B cell (primary cell): ENCODE data around the gene OSBPL1A. TPM values are rescaled to one million over a fixed set of nuclear protein-coding genes. Genes with fewer than 3 reads are reported as not detected.

Experiments
- ATAC-seq: fragments of 200-7000 bp; cut with Tn5 transposase; one replicate; pipeline ENCODE4 v1.10.0; 2021; ENCODE audit warnings: low read depth, mild to moderate bottlenecking, moderate number of reproducible peaks, moderate library complexity
- CTCF ChIA-PET: fragments of 350-600 bp; sonication (Branson Sonifier 250); formaldehyde crosslinking; loops from one replicate; lab custom pipeline; 2021; ENCODE audit warnings: antibody characterized with exemption, inconsistent platforms; lab: Charles Lee
- POLR2A ChIA-PET: fragments of 350-600 bp; sonication (Branson Sonifier 250); formaldehyde crosslinking; loops from one replicate; lab custom pipeline; 2021; ENCODE audit warnings: antibody characterized with exemption; lab: Charles Lee
- DNase-seq: peaks from one replicate; pipeline ENCODE4 v3.0.0; 2013
- H2AFZ ChIP-seq: 2 replicates; pipeline ENCODE4 v1.6.1; 2012; ENCODE audit warnings: mild to moderate bottlenecking, low read depth, low read length; ENCODE audit not compliant: insufficient read depth, poor library complexity, severe bottlenecking
- H3K27ac ChIP-seq, 2 donors: 1 replicate in 1 of 2; 2 replicates in 1 of 2; pipeline ENCODE4 v1.5.1; 2012 to 2013; ENCODE audit warnings: low read length in 2 of 2, mild to moderate bottlenecking in 2 of 2, moderate library complexity in 1 of 2
- H3K27me3 ChIP-seq, 4 experiments: fragments of 200-600 bp in 1 of 4; sonication (generic) in 1 of 4; replicated peaks in 1 of 4; 1 replicate in 2 of 4; 2 replicates in 2 of 4; pipeline versions ENCODE4 v1.6.1 to v1.7.0; 2013 to 2016; ENCODE audit warnings: low read length in 3 of 4, mild to moderate bottlenecking in 2 of 4, mixed read lengths in 1 of 4, moderate library complexity in 1 of 4; ENCODE audit not compliant: insufficient read depth in 4 of 4, control insufficient read depth in 3 of 4; ENCODE audit errors: control extremely low read depth in 1 of 4
- H3K36me3 ChIP-seq, 2 experiments: replicated peaks in 1 of 2; 1 replicate in 1 of 2; 2 replicates in 1 of 2; pipeline versions ENCODE4 v1.6.1 to v1.7.1; 2013; ENCODE audit warnings: low read length in 1 of 2; ENCODE audit not compliant: insufficient read depth in 2 of 2, control insufficient read depth in 1 of 2; ENCODE audit errors: control extremely low read depth in 1 of 2, extremely low read depth in 1 of 2
- H3K4me1 ChIP-seq, 2 donors: fragments of 200-600 bp in 1 of 2; sonication (generic) in 1 of 2; 1 replicate in 1 of 2; 2 replicates in 1 of 2; pipeline versions ENCODE4 v1.5.1 to v1.6.1; 2013 to 2017; ENCODE audit warnings: low read length in 2 of 2; ENCODE audit not compliant: control insufficient read depth in 2 of 2, insufficient read depth in 2 of 2
- H3K4me2 ChIP-seq: replicated peaks from 2 replicates; pipeline ENCODE3; 2012; ENCODE audit warnings: mild to moderate bottlenecking, low read depth, low read length; ENCODE audit not compliant: poor library complexity, severe bottlenecking
- H3K4me3 ChIP-seq, 5 experiments: fragments of 200-600 bp in 1 of 5; sonication (generic) in 1 of 5; 1 replicate in 3 of 5; 2 replicates in 2 of 5; pipeline versions ENCODE4 v1.5.1 to v1.7.0; 2011 to 2016; ENCODE audit warnings: low read length in 4 of 5, mild to moderate bottlenecking in 4 of 5, low read depth in 2 of 5, control low read depth in 1 of 5, moderate library complexity in 1 of 5; ENCODE audit not compliant: insufficient read depth in 1 of 5; ENCODE audit errors: control extremely low read depth in 1 of 5, extremely low read depth in 1 of 5
- H3K79me2 ChIP-seq: fragments of 200-600 bp; sonication (generic); one replicate; pipeline ENCODE4 v1.6.0; 2016; ENCODE audit warnings: low read length; ENCODE audit not compliant: control insufficient read depth, insufficient read depth
- H3K9ac ChIP-seq: fragments of 200-600 bp; sonication (generic); 2 replicates; pipeline ENCODE4 v1.6.1; 2017; ENCODE audit warnings: mild to moderate bottlenecking, low read length, moderate library complexity
- H3K9me3 ChIP-seq, 3 donors: one replicate each; pipeline versions ENCODE4 v1.6.1 to v1.7.1; 2013; ENCODE audit warnings: low read length in 2 of 3; ENCODE audit not compliant: control insufficient read depth in 2 of 3, insufficient read depth in 1 of 3; ENCODE audit errors: control extremely low read depth in 1 of 3
- H4K20me1 ChIP-seq: 2 replicates; pipeline ENCODE4 v1.6.0; 2012; ENCODE audit warnings: mild to moderate bottlenecking, low read length; ENCODE audit not compliant: insufficient read depth, control insufficient read depth, poor library complexity, severe bottlenecking
- H3K27ac Mint-ChIP-seq: one replicate; pipeline ENCODE4 v1.8.0; 2021; ENCODE audit warnings: mixed read lengths
- H3K27me3 Mint-ChIP-seq: one replicate; pipeline ENCODE4 v1.8.0; 2021; ENCODE audit warnings: mixed read lengths
- H3K4me1 Mint-ChIP-seq: one replicate; pipeline ENCODE4 v1.8.0; 2021; ENCODE audit warnings: mixed read lengths
- H3K4me3 Mint-ChIP-seq: one replicate; pipeline ENCODE4 v1.8.0; 2021; ENCODE audit warnings: mixed read lengths
- H3K9me3 Mint-ChIP-seq: one replicate; pipeline ENCODE4 v1.8.0; 2022; ENCODE audit warnings: mixed read lengths; ENCODE audit not compliant: insufficient read depth
- CTCF ChIP-seq: fragments of 200-600 bp; IDR thresholded peaks from one replicate; pipeline ENCODE4 v1.8.0; 2022; ENCODE audit warnings: antibody characterized with exemption, mild to moderate bottlenecking
- EZH2 ChIP-seq: IDR thresholded peaks from 2 replicates; pipeline ENCODE4 v1.6.1; 2012; ENCODE audit warnings: borderline replicate concordance, low read depth, mild to moderate bottlenecking, moderate library complexity, low read length; ENCODE audit not compliant: insufficient read depth, poor library complexity, severe bottlenecking
- WGBS: methylation state at CpG from one replicate; pipeline ENCODE4 v1.1.5; 2013; ENCODE audit warnings: missing lambda C conversion rate; ENCODE audit not compliant: insufficient coverage; 5-methylcytosine and 5-hydroxymethylcytosine counted together
- intact Hi-C: fragments of 100-400 bp; cut with micrococcal nuclease; formaldehyde crosslinking; loops from one replicate; pipeline ENCODE4 v1.10.0; 2022
- polyA plus RNA-seq: library from polyadenylated mRNA; depleted of rRNA; stranded (reverse); fragments of >200 nt; gene quantifications from 2 replicates; pipeline ENCODE4 v1.2.3, GENCODE V29; 2012
- total RNA-seq, 2 donors: library from RNA; stranded (reverse); fragments of 120-200 nt in 1 of 2; gene quantifications; 1 replicate in 1 of 2; 2 replicates in 1 of 2; pipeline versions ENCODE4 v1.2.3 to v1.2.4, GENCODE V29; 2013 to 2022

Gene OSBPL1A
- total and polyA plus RNA-seq, 2 donors (not counting 1 experiment from before 2014, with no cell fraction given): 0.57 to 0.86 TPM

GRCh38 chr18:24333084-24333483 lies 64.5 kb downstream of the OSBPL1A start:
- TF ChIP-seq CTCF (no peak), EZH2 (no peak)
- Mint-ChIP-seq H3K27me3 (peaks cover 3% of the 10 kb centered on the region), H3K4me3 (no peak overlapping the region), H3K27ac (no peak overlapping the region), H3K4me1 (no peaks in the 10 kb centered on the region), H3K9me3 (peaks cover 3% of the 10 kb centered on the region)
- no peaks in the 10 kb centered on the region for H3K4me1 ChIP-seq
- peaks cover 0 to 9% (median 2%) of the 10 kb centered on the region in 3 donors for H3K9me3 ChIP-seq
- no peak overlapping the region for H3K4me3 ChIP-seq
- no peak overlapping the region for H2AFZ ChIP-seq
- H3K27ac ChIP-seq: no peak overlapping the region
- no peaks in the 10 kb centered on the region for H3K79me2 ChIP-seq
- H3K4me2 ChIP-seq: no peak overlapping the region
- CTCF ChIA-PET: interaction anchor here (0.5 kb wide), 1 partner anchor 156 kb away, joined by 3 read pairs; no protein-coding TSS in a partner anchor
- H3K36me3 ChIP-seq: no peaks in the 10 kb centered on the region
- H4K20me1 ChIP-seq: no peaks in the 10 kb centered on the region
- 100% methylated on average over 2 of the region's 2 CpGs for WGBS
- ATAC-seq: no peak
- intact Hi-C loops: no loop called here
- H3K27me3 ChIP-seq: no peaks in the 10 kb centered on the region
- no peak overlapping the region for H3K9ac ChIP-seq
- POLR2A ChIA-PET: no interaction called here
- DNase-seq: no peak

- WGBS: 100% methylated on average over 1 of the region's 3 CpGs
- no peaks in the 10 kb centered on the region for H3K4me1 Mint-ChIP-seq
- POLR2A ChIA-PET: no interaction called here
- intact Hi-C loops: no loop called here
- Histone ChIP-seq H3K4me3 (no peak overlapping the region), H3K79me2 (no peaks in the 10 kb centered on the region), H3K4me2 (no peak overlapping the region), H3K27me3 (no peaks in the 10 kb centered on the region), H3K36me3 (no peaks in the 10 kb centered on the region), H3K27ac (no peak overlapping the region), H4K20me1 (no peaks in the 10 kb centered on the region), H3K9ac (no peak overlapping the region), H3K4me1 (no peaks in the 10 kb centered on the region), H2AFZ (no peak overlapping the region), H3K9me3 (peaks cover 0 to 5% (median 1%) of the 10 kb centered on the region in 3 donors)
- DNase-seq (no peak), ATAC-seq (no peak)
- no peak overlapping the region for H3K27ac Mint-ChIP-seq
- H3K9me3 Mint-ChIP-seq: no peaks in the 10 kb centered on the region
- no peak for TF ChIP-seq CTCF
- no peak for TF ChIP-seq EZH2
- H3K27me3 Mint-ChIP-seq: no peaks in the 10 kb centered on the region
- CTCF ChIA-PET: no interaction called here
- no peak overlapping the region for H3K4me3 Mint-ChIP-seq
These were observed 71.4 kb downstream of the OSBPL1A start for GRCh38 chr18:24326211-24326610.
